Measurements from ENCODE around the gene LCA5.
"Not testable (repeated sequence)": the region's sequence is repeated elsewhere in the genome, so short reads cannot be mapped to it uniquely, and the experiment has no call there.

Gene LCA5

GRCh38 chr6:79536954-79537747 is at the start of gene LCA5:
LCA5 (minus strand) TSS chr6:79537430; CDS start chr6:79518894, 18,536 bp downstream.
- DNase-seq = peak; percentile 96 to 98

- peak; percentile 50 to 54 for DNase-seq
Measured at GRCh38 chr6:79586548-79586947, 49.3 kb upstream of the LCA5 start.

- no peak for DNase-seq
Measured at GRCh38 chr6:79584332-79584731, 47.1 kb upstream of the LCA5 start.

GRCh38 chr6:79577926-79578325 is 40.7 kb upstream of the LCA5 start:
- DNase-seq = not testable (repeated sequence)

- DNase-seq = no peak
Measured at GRCh38 chr6:79574630-79575225, 37.5 kb upstream of the LCA5 start.

GRCh38 chr6:79574174-79574573 is 36.9 kb upstream of the LCA5 start:
- DNase-seq = no peak

GRCh38 chr6:79571030-79571367 is 33.8 kb upstream of the LCA5 start:
- DNase-seq = no peak

GRCh38 chr6:79570129-79571029 is 33.1 kb upstream of the LCA5 start:
- peak; percentile 19 to 52 for DNase-seq

- no peak for DNase-seq
Measured at GRCh38 chr6:79568996-79569395, 31.8 kb upstream of the LCA5 start.

- DNase-seq = no peak
Measured at GRCh38 chr6:79564636-79565035, 27.4 kb upstream of the LCA5 start.

GRCh38 chr6:79559706-79560105 is 22.5 kb upstream of the LCA5 start:
- no peak for DNase-seq

- DNase-seq = no peak
Measured at GRCh38 chr6:79557673-79558467, 20.6 kb upstream of the LCA5 start.

GRCh38 chr6:79554305-79554704 is 17.1 kb upstream of the LCA5 start:
- DNase-seq = no peak

- no peak for DNase-seq
Measured at GRCh38 chr6:79551401-79551800, 14.2 kb upstream of the LCA5 start.

GRCh38 chr6:79548304-79548703 is 11.1 kb upstream of the LCA5 start:
- no peak for DNase-seq

GRCh38 chr6:79546186-79546585 is 9.0 kb upstream of the LCA5 start:
- no peak for DNase-seq

- peak; percentile 89 to 94 for DNase-seq
Measured at GRCh38 chr6:79544939-79545450, 7.8 kb upstream of the LCA5 start.

GRCh38 chr6:79544299-79544927 is 7.2 kb upstream of the LCA5 start:
- DNase-seq = peak in 1 of 2 experiments; percentile 14

GRCh38 chr6:79543886-79544285 is 6.7 kb upstream of the LCA5 start:
- DNase-seq = no peak

GRCh38 chr6:79543411-79543810 is 6.2 kb upstream of the LCA5 start:
- DNase-seq = no peak

- peak in 1 of 2 experiments; percentile 17 for DNase-seq
Measured at GRCh38 chr6:79538106-79538971, 1.1 kb upstream of the LCA5 start.

Data from NCI-H524 (cell line).